ENCODE measurements around the gene FKBP5. TPM values are rescaled to one million over a fixed set of nuclear protein-coding genes. Genes with fewer than 3 reads are reported as not detected.

The FKBP5 gene
- polyA plus RNA-seq (2011; rRNA removed) (10.9 and 11.7 TPM in 2 replicates), polyA plus RNA-seq (2017; fragmentation: RNase III; extraction: RNeasy Plus Mini Kit Qiagen cat#74134 plus additional on column Dnase treatment) (7.7 to 9.5 TPM (median 8.4 TPM) in 3 replicates), polyA minus RNA-seq (2011; rRNA and poly(A)+ RNA removed) (3.1 and 4.9 TPM in 2 replicates)
- 3.4 and 3.9 TPM in 2 replicates for polyA plus RNA-seq (2012; cell fraction: cytosol; rRNA removed)
- polyA plus RNA-seq (2012; cell fraction: nucleus; rRNA removed): 1.5 and 2.3 TPM in 2 replicates

DNA sequence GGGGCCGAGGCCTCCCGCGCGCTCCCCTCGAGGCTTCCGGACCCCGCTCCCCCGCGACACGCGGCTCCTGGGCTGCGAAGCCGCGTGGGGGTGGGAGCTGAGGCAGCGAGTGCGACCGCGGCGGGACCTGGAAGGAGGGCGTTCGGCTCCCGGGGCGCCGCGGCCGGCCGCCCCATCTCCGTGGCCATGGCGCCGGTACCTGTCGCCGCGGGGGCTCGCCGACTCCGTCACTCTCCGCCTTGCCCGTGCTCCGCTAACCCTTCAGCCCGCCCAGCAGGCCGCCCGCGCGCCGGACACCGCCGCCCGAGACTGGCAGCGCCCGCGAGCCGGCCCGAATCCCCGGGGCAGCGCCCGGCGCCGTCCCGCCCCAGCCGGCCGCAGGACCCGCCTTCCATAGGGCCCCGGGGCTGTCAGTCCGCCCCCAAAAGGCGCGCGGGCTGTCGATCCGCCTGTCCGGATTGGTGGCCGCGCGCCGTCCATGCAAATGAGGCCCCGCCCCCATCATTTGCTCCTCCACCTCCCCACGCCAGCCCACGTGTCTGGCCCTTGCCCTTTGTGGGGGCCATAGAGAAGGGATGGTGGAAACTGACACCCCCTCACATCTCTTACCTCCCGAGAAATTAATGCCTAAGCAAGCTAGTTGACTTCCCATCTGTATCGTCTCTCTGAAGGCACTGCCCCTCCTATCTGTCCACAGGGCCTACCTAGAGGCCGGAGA lies at the start of gene FKBP5:
Gene FKBP5 (minus strand): TSS at position 311 of the 718 bp plus-strand sequence. CDS start 46,091 bp downstream, outside the sequence.
- ChIA-PET POLR2A (no interaction called here), CTCF (interaction anchor here (1.1 kb wide), 1 partner anchor 167 kb away, joined by 3 read pairs; no protein-coding TSS in a partner anchor)
- FAIRE-seq: no peak
- WGBS (ENCODE audit: missing lambda C conversion rate): 9% methylated on average over 12 of the region's 80 CpGs
- TF ChIP-seq ZFP36 (IDR thresholded peaks at IDR 0.05; ENCODE audit: borderline replicate concordance, partially characterized antibody) (no peak), HOXB13 (CRISPR knock-in tag; IDR thresholded peaks at IDR 0.05; ENCODE audit: low read depth) (no peak), PHF8 (IDR thresholded peaks at IDR 0.05; ENCODE audit: borderline replicate concordance, low read depth) (peak; percentile 62), MYC (IDR thresholded peaks at IDR 0.05; ENCODE audit: borderline replicate concordance, low read length) (0 out of 2 replicates have a peak, but pooled peaks have one; percentile 21), MAZ (IDR thresholded peaks at IDR 0.05; ENCODE audit: borderline replicate concordance, low read depth, low read length) (no peak), POLR2A (IDR thresholded peaks at IDR 0.05; ENCODE audit: low read length) (peak; percentile 79), ZNF302 (CRISPR knock-in tag; IDR thresholded peaks at IDR 0.05) (no peak), KDM1A (IDR thresholded peaks at IDR 0.05; ENCODE audit: low read depth) (no peak), TP53 (CRISPR knock-in tag; IDR thresholded peaks at IDR 0.05) (no peak), JUN (IDR thresholded peaks at IDR 0.05) (0 out of 5 replicates have a peak, but pooled peaks of 1 of the 2 experiments have one; percentile 49)
- TF ChIP-seq, protein P1, sequence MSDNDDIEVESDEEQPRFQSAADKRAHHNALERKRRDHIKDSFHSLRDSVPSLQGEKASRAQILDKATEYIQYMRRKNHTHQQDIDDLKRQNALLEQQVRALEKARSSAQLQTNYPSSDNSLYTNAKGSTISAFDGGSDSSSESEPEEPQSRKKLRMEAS (IDR thresholded peaks at IDR 0.05): peak; percentile 77
- TF ChIP-seq, protein P2, sequence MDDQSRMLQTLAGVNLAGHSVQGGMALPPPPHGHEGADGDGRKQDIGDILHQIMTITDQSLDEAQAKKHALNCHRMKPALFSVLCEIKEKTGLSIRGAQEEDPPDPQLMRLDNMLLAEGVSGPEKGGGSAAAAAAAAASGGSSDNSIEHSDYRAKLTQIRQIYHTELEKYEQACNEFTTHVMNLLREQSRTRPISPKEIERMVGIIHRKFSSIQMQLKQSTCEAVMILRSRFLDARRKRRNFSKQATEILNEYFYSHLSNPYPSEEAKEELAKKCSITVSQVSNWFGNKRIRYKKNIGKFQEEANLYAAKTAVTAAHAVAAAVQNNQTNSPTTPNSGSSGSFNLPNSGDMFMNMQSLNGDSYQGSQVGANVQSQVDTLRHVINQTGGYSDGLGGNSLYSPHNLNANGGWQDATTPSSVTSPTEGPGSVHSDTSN (IDR thresholded peaks at IDR 0.05): peak; percentile 91
- TF ChIP-seq, protein P3, sequence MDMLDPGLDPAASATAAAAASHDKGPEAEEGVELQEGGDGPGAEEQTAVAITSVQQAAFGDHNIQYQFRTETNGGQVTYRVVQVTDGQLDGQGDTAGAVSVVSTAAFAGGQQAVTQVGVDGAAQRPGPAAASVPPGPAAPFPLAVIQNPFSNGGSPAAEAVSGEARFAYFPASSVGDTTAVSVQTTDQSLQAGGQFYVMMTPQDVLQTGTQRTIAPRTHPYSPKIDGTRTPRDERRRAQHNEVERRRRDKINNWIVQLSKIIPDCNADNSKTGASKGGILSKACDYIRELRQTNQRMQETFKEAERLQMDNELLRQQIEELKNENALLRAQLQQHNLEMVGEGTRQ (IDR thresholded peaks at IDR 0.05): peak; percentile 54; the same call in 1 of the 2 replicates
- TF ChIP-seq, protein P4, sequence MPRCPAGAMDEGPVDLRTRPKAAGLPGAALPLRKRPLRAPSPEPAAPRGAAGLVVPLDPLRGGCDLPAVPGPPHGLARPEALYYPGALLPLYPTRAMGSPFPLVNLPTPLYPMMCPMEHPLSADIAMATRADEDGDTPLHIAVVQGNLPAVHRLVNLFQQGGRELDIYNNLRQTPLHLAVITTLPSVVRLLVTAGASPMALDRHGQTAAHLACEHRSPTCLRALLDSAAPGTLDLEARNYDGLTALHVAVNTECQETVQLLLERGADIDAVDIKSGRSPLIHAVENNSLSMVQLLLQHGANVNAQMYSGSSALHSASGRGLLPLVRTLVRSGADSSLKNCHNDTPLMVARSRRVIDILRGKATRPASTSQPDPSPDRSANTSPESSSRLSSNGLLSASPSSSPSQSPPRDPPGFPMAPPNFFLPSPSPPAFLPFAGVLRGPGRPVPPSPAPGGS (IDR thresholded peaks at IDR 0.05): 0 out of 3 replicates have a peak, but pooled peaks have one; percentile 24
- TF ChIP-seq, protein P5, sequence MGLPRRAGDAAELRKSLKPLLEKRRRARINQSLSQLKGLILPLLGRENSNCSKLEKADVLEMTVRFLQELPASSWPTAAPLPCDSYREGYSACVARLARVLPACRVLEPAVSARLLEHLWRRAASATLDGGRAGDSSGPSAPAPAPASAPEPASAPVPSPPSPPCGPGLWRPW (IDR thresholded peaks at IDR 0.05): no peak
- Histone ChIP-seq H3K9me3 (no peaks in the 10 kb centered on the region), H3K27ac (peak within 1 kb of the TSS; percentile 90 to 93), H3K4me3 (peak within 1 kb of the TSS; percentile 96), H3K4me1 (peaks cover 11% of the 10 kb centered on the region; the same call in 2 of the 3 replicates), H3K4me2 (peak within 1 kb of the TSS; percentile 70)
- ATAC-seq: peak; percentile 95 to 98
- peak; percentile 68 to 89 for DNase-seq (ENCODE audit: low read depth in 1 of 2, low spot score in 1 of 2)

DNA sequence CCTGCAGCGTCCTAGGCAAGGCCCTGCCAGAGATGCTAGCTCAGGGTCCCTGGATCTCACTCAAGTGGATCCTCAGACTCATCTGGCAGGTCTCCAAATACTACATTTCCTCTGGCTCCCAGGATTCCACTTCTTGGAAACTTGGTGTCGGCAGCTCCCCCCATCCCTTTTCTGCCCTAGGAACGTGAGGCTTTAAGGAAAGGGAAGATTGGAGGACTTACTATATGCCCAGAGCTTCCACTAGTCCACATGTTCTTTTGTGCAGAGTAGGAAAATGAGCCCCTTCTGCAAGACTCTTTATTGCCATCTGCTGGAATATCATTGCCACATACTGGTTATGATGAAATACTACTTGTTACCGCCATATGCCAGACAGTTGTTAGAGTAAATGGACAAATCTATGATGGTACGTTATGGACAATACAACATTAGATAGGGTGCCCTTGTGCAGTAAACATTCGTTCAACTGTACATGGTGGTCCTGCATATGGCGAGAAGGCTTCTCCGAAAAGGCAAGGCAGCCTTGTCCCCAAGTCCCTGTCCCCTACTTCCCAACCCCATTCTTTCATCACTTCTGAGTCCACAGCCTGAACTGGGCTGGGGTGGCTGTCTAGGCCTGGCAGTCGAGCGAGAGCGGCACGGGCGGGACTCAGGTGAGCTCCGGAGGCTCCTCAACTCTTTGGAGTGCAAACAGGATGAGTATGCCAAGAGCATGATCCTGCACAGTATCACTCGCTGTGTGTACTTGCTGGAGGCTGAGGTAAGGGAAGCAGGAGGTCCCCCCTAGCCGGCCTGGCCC lies 48.9 kb upstream of the FKBP5 start:
- no peaks in the 10 kb centered on the region for H3K9me3 ChIP-seq
- H3K4me1 ChIP-seq: peaks cover 8% of the 10 kb centered on the region
- peak; percentile 84 to 86 for ATAC-seq
- H3K4me3 ChIP-seq: no peak overlapping the region
- WGBS (ENCODE audit: missing lambda C conversion rate): 26% methylated on average over 6 of the region's 16 CpGs
- H3K27ac ChIP-seq: peak overlapping the region; percentile 60 to 99; a peak in 4 of 6 replicates
- ChIA-PET CTCF (interaction anchor here (0.6 to 7.2 kb wide), 37 partner anchors 9 to 443 kb away, joined by 3 to 129 read pairs (median 5); no protein-coding TSS in a partner anchor), POLR2A (no interaction called here)
- no peak overlapping the region for H3K4me2 ChIP-seq
- no peak for FAIRE-seq
- TF ChIP-seq CHD4 (IDR thresholded peaks at IDR 0.05; ENCODE audit: borderline replicate concordance) (no peak), TP53 (CRISPR knock-in tag; IDR thresholded peaks at IDR 0.05) (no peak), GATA3 (IDR thresholded peaks at IDR 0.05; ENCODE audit: borderline replicate concordance) (no peak), HEYL (CRISPR knock-in tag; IDR thresholded peaks at IDR 0.05) (no peak), RFX5 (IDR thresholded peaks at IDR 0.05) (no peak), CEBPB (IDR thresholded peaks at IDR 0.05) (peak; percentile 72 to 91; a peak in 3 of 4 replicates), SMC3 (IDR thresholded peaks at IDR 0.05) (peak; percentile 72), RAD21 (conservative IDR thresholded peaks at IDR 0.05 in 1 of 2, IDR thresholded peaks at IDR 0.05 in 1 of 2) (peak; percentile 78 to 83)
- TF ChIP-seq, protein P6, sequence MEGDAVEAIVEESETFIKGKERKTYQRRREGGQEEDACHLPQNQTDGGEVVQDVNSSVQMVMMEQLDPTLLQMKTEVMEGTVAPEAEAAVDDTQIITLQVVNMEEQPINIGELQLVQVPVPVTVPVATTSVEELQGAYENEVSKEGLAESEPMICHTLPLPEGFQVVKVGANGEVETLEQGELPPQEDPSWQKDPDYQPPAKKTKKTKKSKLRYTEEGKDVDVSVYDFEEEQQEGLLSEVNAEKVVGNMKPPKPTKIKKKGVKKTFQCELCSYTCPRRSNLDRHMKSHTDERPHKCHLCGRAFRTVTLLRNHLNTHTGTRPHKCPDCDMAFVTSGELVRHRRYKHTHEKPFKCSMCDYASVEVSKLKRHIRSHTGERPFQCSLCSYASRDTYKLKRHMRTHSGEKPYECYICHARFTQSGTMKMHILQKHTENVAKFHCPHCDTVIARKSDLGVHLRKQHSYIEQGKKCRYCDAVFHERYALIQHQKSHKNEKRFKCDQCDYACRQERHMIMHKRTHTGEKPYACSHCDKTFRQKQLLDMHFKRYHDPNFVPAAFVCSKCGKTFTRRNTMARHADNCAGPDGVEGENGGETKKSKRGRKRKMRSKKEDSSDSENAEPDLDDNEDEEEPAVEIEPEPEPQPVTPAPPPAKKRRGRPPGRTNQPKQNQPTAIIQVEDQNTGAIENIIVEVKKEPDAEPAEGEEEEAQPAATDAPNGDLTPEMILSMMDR (IDR thresholded peaks at IDR 0.05): peak; percentile 72
- TF ChIP-seq, protein P4 (IDR thresholded peaks at IDR 0.05): no peak
- DNase-seq (ENCODE audit: low read depth in 1 of 2, low spot score in 1 of 2): peak; percentile 65 to 78
